ENCODE results near the gene VPS50.

Gene VPS50, protein sequence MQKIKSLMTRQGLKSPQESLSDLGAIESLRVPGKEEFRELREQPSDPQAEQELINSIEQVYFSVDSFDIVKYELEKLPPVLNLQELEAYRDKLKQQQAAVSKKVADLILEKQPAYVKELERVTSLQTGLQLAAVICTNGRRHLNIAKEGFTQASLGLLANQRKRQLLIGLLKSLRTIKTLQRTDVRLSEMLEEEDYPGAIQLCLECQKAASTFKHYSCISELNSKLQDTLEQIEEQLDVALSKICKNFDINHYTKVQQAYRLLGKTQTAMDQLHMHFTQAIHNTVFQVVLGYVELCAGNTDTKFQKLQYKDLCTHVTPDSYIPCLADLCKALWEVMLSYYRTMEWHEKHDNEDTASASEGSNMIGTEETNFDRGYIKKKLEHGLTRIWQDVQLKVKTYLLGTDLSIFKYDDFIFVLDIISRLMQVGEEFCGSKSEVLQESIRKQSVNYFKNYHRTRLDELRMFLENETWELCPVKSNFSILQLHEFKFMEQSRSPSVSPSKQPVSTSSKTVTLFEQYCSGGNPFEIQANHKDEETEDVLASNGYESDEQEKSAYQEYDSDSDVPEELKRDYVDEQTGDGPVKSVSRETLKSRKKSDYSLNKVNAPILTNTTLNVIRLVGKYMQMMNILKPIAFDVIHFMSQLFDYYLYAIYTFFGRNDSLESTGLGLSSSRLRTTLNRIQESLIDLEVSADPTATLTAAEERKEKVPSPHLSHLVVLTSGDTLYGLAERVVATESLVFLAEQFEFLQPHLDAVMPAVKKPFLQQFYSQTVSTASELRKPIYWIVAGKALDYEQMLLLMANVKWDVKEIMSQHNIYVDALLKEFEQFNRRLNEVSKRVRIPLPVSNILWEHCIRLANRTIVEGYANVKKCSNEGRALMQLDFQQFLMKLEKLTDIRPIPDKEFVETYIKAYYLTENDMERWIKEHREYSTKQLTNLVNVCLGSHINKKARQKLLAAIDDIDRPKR

DNA sequence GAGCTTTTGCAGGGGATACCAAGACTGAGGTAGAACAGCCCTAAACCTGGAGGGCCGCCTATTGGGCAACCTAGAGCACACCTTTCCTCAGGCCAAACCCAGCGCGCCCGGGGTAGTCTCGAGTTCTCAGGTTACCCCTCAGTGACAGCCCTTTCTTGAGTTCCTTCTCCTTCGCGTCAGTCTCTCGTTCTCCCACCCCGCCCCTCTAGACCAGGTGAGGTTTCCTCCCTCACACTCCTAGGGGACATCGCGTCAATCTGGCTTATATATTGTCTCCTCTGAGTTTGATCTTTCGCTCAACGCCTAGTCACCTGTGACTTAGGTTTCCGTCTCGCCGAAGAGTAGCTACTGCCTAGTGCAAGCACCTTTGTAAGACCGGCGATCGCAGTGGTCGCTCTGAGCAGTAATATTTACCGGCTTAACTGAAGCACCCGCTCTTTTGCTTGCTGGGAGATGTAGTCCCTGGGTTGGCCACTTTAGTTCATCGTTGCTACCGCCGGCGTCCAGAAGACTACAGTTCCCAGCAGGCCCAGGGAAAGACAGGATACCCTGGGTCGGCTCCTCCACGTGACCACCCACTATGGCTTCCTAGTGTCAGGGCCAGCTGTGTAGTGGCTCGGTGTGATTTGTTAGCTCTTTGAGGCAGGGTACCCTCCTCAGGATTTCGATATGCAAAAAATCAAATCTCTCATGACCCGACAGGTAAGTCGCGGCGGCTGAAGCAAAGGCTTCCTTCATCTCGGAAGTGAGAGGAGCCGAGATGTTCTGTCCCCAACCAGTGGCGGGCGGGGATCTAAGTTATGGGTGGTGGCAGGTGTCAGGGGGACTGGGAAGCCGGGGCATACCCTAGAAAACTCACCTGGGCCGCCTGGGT lies at the start of gene VPS50:
Gene VPS50 (plus strand): TSS at position 568 of the 874 bp plus-strand sequence. CDS start 102 bp downstream, at position 670.
- peak within 1 kb of the TSS; percentile 91 to 100 (median 95) for H3K4me3 ChIP-seq (ENCODE audit: low read depth in 1 of 5, low read length in 5 of 5)
- peaks cover 0 to 22% (median 16%) of the 10 kb centered on the region in 5 donors for H3K4me1 ChIP-seq (ENCODE audit: control insufficient read depth in 5 of 5, insufficient read depth in 5 of 5, low read length in 5 of 5)
- H3K27me3 ChIP-seq (ENCODE audit: control insufficient read depth in 5 of 5, insufficient read depth in 4 of 5, low read length in 5 of 5), result no peaks in the 10 kb centered on the region
- peak within 1 kb of the TSS; percentile 68 for H3K27ac ChIP-seq (ENCODE audit: low read depth, low read length)
- H3K9me3 ChIP-seq (ENCODE audit: control insufficient read depth in 5 of 5, low read length in 5 of 5), result no peaks in the 10 kb centered on the region
- H3K9ac ChIP-seq (ENCODE audit: low read length in 5 of 5), result peak within 1 kb of the TSS; percentile 32 to 95 (median 92)
- H3K36me3 ChIP-seq (ENCODE audit: control insufficient read depth in 5 of 5, insufficient read depth in 5 of 5, low read length in 5 of 5), result no peaks in the 10 kb centered on the region

DNA sequence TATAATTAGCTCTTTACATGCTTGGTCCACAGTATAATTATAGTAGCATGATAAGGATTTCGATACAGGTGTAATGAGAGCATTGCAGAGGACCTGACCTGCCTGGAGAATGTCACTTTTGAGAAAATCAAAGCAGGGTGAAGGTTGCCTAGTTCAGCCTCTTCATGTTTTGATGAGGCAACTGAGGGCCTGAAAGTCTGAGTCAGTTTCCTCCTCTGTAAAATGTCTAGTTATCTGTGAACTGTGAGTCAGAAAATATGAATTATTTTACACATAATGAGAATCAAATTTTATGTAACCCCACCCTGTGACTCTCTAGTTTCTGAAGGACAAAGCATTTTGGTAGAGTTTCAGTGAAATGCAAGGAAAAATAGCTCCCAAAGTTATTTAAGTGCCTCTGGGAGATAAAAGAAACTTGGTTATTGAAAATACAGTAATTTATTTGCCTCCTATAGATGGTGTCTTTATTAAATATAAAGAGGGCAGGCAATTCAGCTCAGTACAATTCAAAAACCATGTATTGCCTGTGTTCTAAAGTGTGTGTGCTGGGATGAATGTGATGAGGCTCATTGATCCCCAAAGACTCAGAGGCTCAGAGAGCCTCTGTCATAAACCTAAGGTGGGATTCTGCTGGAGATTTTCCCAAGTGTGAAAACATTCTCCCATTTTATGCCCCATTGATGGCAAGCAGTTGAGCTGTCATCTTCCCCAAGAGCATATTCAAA lies 46.7 kb upstream of the VPS50 start:
- Histone ChIP-seq H3K4me3 (ENCODE audit: low read depth in 1 of 5, low read length in 5 of 5) (no peak overlapping the region), H3K27ac (ENCODE audit: low read depth, low read length) (no peak overlapping the region), H3K9ac (ENCODE audit: low read length in 5 of 5) (no peak overlapping the region), H3K4me1 (ENCODE audit: control insufficient read depth in 5 of 5, insufficient read depth in 5 of 5, low read length in 5 of 5) (no peaks in the 10 kb centered on the region), H3K9me3 (ENCODE audit: control insufficient read depth in 5 of 5, low read length in 5 of 5) (no peaks in the 10 kb centered on the region), H3K27me3 (ENCODE audit: control insufficient read depth in 5 of 5, insufficient read depth in 4 of 5, low read length in 5 of 5) (peaks cover 0 to 3% (median 0%) of the 10 kb centered on the region in 5 donors), H3K36me3 (ENCODE audit: control insufficient read depth in 5 of 5, insufficient read depth in 5 of 5, low read length in 5 of 5) (no peaks in the 10 kb centered on the region)

DNA sequence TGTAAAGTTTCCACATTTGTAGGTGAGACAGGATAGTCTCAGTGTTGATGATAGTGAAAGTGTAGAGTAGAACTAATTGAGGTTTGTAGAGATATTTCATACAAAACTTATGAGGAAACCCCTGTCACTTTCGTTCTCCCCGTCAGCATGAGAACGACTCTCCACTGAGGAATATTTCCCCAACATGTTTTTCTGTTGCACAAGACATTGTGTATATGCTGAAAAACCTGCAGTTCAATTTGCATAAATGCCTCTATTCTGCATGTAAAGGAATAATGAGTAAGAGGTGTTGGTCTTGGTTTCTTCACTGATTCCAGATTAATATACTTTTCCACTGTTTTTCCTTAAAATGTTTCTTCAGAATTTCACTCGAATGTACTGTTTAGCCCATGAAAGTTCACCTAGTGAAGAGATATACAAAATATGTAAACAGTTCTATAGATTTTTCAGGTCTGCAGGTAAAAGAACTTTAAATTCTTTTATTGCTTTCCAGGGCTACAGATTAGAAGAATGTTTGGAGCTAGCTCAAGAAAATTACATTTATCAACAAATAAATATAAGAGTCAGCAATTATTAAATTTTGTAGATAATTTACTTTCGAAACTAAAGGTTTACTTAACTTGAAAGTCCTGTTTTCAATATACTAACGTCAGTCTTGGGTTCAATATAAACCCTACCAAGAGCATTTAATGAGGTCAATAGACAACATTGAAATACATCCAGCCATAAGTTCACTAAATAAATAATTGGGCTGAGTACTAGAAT lies 43.1 kb upstream of the VPS50 start:
- Histone ChIP-seq H3K27ac (ENCODE audit: low read depth, low read length) (no peak overlapping the region), H3K27me3 (ENCODE audit: control insufficient read depth in 5 of 5, insufficient read depth in 4 of 5, low read length in 5 of 5) (peaks cover 0 to 3% (median 2%) of the 10 kb centered on the region in 5 donors), H3K4me1 (ENCODE audit: control insufficient read depth in 5 of 5, insufficient read depth in 5 of 5, low read length in 5 of 5) (no peaks in the 10 kb centered on the region), H3K9me3 (ENCODE audit: control insufficient read depth in 5 of 5, low read length in 5 of 5) (no peaks in the 10 kb centered on the region), H3K4me3 (ENCODE audit: low read depth in 1 of 5, low read length in 5 of 5) (no peak overlapping the region), H3K9ac (ENCODE audit: low read length in 5 of 5) (no peak overlapping the region), H3K36me3 (ENCODE audit: control insufficient read depth in 5 of 5, insufficient read depth in 5 of 5, low read length in 5 of 5) (no peaks in the 10 kb centered on the region)

DNA sequence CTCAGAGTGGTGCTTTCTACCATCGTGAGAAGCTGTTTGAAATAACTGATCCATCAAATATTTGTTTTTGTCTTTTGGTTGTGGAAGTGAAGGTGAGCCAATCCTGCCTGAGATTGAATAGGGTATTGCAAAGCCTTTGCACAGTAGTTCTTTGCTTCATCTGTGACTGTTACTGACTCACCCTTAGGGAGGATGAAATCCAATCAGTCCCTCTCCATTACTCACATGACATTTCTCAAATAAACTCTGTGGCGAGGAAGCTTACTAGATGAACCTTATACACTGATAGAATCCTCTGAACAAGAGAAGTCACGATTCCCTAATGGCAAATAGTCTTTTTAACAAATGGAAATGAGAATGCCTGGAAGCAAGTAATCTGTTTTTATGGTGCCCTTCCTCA lies 37.8 kb upstream of the VPS50 start:
- no peaks in the 10 kb centered on the region for H3K4me1 ChIP-seq (ENCODE audit: control insufficient read depth in 5 of 5, insufficient read depth in 5 of 5, low read length in 5 of 5)
- no peak overlapping the region for H3K27ac ChIP-seq (ENCODE audit: low read depth, low read length)
- no peak overlapping the region for H3K4me3 ChIP-seq (ENCODE audit: low read depth in 1 of 5, low read length in 5 of 5)
- H3K9ac ChIP-seq (ENCODE audit: low read length in 5 of 5), result no peak overlapping the region
- H3K36me3 ChIP-seq (ENCODE audit: control insufficient read depth in 5 of 5, insufficient read depth in 5 of 5, low read length in 5 of 5), result no peaks in the 10 kb centered on the region
- peaks cover 0 to 3% (median 0%) of the 10 kb centered on the region in 5 donors for H3K27me3 ChIP-seq (ENCODE audit: control insufficient read depth in 5 of 5, insufficient read depth in 4 of 5, low read length in 5 of 5)
- H3K9me3 ChIP-seq (ENCODE audit: control insufficient read depth in 5 of 5, low read length in 5 of 5), result no peaks in the 10 kb centered on the region

DNA sequence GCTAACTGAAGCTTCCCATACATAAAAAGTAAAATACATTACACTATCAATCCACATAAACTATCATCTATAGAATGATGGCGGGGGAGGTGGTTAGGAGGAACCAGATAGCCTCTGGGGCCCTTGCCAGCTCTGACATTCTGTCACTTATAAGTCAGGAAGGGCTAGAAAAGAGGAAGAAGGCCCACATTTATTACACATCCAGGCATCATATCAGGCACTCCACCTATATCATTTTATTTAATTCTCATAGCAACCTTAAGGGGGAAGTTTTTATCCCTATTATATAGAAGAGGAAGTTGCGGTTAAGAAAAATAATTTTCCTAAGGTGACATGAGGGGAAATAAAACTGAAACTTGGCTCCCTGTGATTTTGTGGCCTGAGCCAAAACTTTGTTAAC lies 35.8 kb upstream of the VPS50 start:
- Histone ChIP-seq H3K27me3 (ENCODE audit: control insufficient read depth in 5 of 5, insufficient read depth in 4 of 5, low read length in 5 of 5) (peaks cover 0 to 3% (median 0%) of the 10 kb centered on the region in 5 donors), H3K9me3 (ENCODE audit: control insufficient read depth in 5 of 5, low read length in 5 of 5) (no peaks in the 10 kb centered on the region)

DNA sequence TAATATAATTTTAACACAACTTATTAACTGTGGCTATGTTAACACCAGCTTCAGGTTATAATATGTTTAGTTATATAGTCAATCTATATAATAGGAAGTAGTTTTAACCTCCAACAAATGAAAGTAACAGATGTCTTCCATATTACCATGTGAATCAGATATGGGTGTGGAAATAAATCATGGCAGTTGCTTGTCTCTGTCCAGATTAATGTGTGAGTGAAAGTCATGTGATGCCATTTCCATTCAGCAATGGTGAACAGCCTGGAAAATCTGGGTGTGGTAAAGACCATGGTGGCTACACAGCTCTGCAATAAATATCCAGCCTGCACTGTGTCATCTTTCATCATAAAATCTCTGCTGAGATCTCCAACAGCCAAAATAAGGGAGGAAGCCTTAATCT lies 33.7 kb upstream of the VPS50 start:
- Histone ChIP-seq H3K9ac (ENCODE audit: low read length in 5 of 5) (no peak overlapping the region), H3K4me3 (ENCODE audit: low read depth in 1 of 5, low read length in 5 of 5) (no peak overlapping the region), H3K27me3 (ENCODE audit: control insufficient read depth in 5 of 5, insufficient read depth in 4 of 5, low read length in 5 of 5) (no peaks in the 10 kb centered on the region), H3K9me3 (ENCODE audit: control insufficient read depth in 5 of 5, low read length in 5 of 5) (no peaks in the 10 kb centered on the region), H3K4me1 (ENCODE audit: control insufficient read depth in 5 of 5, insufficient read depth in 5 of 5, low read length in 5 of 5) (no peaks in the 10 kb centered on the region), H3K27ac (ENCODE audit: low read depth, low read length) (no peak overlapping the region), H3K36me3 (ENCODE audit: control insufficient read depth in 5 of 5, insufficient read depth in 5 of 5, low read length in 5 of 5) (no peaks in the 10 kb centered on the region)

More for the DNA sequence above, 35.8 kb upstream of the VPS50 start:
- Histone ChIP-seq H3K36me3 (ENCODE audit: control insufficient read depth in 5 of 5, insufficient read depth in 5 of 5, low read length in 5 of 5) (no peaks in the 10 kb centered on the region), H3K27ac (ENCODE audit: low read depth, low read length) (no peak overlapping the region), H3K4me1 (ENCODE audit: control insufficient read depth in 5 of 5, insufficient read depth in 5 of 5, low read length in 5 of 5) (no peaks in the 10 kb centered on the region), H3K9ac (ENCODE audit: low read length in 5 of 5) (no peak overlapping the region), H3K4me3 (ENCODE audit: low read depth in 1 of 5, low read length in 5 of 5) (no peak overlapping the region)

DNA sequence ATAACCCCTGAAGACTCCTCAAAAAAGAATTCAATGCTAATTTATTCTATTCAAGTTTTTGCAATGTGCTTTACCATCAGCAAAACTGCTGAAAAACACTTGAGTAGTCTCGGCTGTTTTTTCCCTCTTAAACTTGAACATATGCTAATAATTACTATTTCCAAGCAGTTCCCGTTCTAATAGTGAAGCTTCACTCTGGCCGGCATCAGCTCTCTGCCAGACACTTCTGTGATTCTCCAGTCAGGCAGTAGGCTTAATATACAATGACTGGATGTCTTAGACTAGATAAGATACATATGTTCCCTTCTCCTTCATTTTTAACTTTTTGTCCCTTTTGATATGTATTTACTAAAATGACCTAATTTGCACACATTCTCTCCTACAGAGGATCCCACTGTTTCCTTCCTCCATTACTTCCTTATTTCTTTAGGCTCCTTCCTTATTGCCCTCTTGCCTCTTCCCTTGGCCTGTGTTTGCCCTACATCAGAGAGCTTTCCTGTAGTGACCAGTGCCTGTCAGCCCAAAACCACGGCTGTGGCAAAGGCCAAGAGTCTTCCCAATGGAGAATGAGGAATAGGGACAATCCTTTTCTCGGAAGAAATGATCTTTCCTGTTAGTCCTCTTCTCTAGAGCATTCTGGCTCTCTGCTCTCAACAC lies 29.4 kb upstream of the VPS50 start:
- Histone ChIP-seq H3K4me3 (ENCODE audit: low read depth in 1 of 5, low read length in 5 of 5) (no peak overlapping the region), H3K27me3 (ENCODE audit: control insufficient read depth in 5 of 5, insufficient read depth in 4 of 5, low read length in 5 of 5) (no peaks in the 10 kb centered on the region), H3K36me3 (ENCODE audit: control insufficient read depth in 5 of 5, insufficient read depth in 5 of 5, low read length in 5 of 5) (no peaks in the 10 kb centered on the region), H3K27ac (ENCODE audit: low read depth, low read length) (no peak overlapping the region), H3K9ac (ENCODE audit: low read length in 5 of 5) (no peak overlapping the region), H3K9me3 (ENCODE audit: control insufficient read depth in 5 of 5, low read length in 5 of 5) (no peaks in the 10 kb centered on the region), H3K4me1 (ENCODE audit: control insufficient read depth in 5 of 5, insufficient read depth in 5 of 5, low read length in 5 of 5) (no peaks in the 10 kb centered on the region)

DNA sequence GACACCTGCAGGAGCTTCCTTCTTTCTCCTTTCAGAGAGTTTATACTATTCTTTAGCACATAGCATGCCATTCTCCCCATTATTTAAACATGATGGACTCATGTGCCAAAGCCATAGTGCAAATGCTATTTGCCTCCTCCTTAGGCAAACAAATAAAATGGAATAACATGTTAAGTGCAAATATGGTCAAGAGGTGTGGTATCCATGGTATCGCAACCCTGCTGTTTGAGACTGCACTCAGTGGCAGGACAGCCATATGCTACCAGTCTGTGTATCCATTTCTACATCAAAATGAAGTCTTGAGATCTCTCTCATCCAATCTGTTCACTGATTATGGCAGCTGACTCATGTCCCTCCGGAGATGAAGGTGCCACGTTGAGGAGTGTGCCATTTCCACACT lies 28.7 kb upstream of the VPS50 start:
- Histone ChIP-seq H3K36me3 (ENCODE audit: control insufficient read depth in 5 of 5, insufficient read depth in 5 of 5, low read length in 5 of 5) (no peaks in the 10 kb centered on the region), H3K9ac (ENCODE audit: low read length in 5 of 5) (no peak overlapping the region), H3K4me1 (ENCODE audit: control insufficient read depth in 5 of 5, insufficient read depth in 5 of 5, low read length in 5 of 5) (no peaks in the 10 kb centered on the region), H3K9me3 (ENCODE audit: control insufficient read depth in 5 of 5, low read length in 5 of 5) (no peaks in the 10 kb centered on the region), H3K4me3 (ENCODE audit: low read depth in 1 of 5, low read length in 5 of 5) (no peak overlapping the region), H3K27ac (ENCODE audit: low read depth, low read length) (no peak overlapping the region), H3K27me3 (ENCODE audit: control insufficient read depth in 5 of 5, insufficient read depth in 4 of 5, low read length in 5 of 5) (no peaks in the 10 kb centered on the region)

All from subcutaneous abdominal adipose tissue (tissue), 5 donors.